Measurements from ENCODE around the gene CCR2.

The CCR2 gene

DNA sequence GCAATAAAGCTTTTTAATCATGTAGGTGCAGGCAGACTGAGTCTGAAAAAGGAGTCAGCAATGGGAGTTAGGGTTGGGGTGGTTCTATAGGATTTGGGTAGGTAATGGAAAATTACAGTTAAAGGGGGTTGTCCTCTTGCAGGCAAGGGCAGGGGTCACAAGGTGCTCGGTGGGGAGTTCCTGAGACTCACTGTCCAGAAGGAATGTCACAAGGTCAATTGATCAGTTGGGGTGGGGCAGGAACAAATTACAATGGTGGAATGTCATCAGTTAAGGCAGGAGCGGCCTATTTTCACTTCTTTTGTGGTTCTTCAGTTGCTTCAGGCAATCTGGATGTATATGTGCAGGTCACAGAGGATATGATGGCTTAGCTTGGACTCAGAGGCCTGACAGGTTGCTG is 39.1 kb downstream of the CCR2 start:
- TF ChIP-seq, protein P1, sequence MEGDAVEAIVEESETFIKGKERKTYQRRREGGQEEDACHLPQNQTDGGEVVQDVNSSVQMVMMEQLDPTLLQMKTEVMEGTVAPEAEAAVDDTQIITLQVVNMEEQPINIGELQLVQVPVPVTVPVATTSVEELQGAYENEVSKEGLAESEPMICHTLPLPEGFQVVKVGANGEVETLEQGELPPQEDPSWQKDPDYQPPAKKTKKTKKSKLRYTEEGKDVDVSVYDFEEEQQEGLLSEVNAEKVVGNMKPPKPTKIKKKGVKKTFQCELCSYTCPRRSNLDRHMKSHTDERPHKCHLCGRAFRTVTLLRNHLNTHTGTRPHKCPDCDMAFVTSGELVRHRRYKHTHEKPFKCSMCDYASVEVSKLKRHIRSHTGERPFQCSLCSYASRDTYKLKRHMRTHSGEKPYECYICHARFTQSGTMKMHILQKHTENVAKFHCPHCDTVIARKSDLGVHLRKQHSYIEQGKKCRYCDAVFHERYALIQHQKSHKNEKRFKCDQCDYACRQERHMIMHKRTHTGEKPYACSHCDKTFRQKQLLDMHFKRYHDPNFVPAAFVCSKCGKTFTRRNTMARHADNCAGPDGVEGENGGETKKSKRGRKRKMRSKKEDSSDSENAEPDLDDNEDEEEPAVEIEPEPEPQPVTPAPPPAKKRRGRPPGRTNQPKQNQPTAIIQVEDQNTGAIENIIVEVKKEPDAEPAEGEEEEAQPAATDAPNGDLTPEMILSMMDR (conservative IDR thresholded peaks at IDR 0.05; ENCODE audit: low read depth): no peak
- CTCF ChIA-PET: no interaction called here
- DNase-seq (ENCODE audit: low spot score): no peak
- H3K27ac ChIP-seq: no peak overlapping the region
- POLR2A ChIA-PET (ENCODE audit: low non-redundant PET): no interaction called here

- ChIA-PET POLR2A (ENCODE audit: low non-redundant PET) (no interaction called here), CTCF (no interaction called here)
- no peak overlapping the region for H3K27ac ChIP-seq
- TF ChIP-seq, protein P1 (conservative IDR thresholded peaks at IDR 0.05; ENCODE audit: low read depth): no peak
- DNase-seq (ENCODE audit: low spot score): no peak
These were observed 39.9 kb downstream of the CCR2 start for GRCh38 chr3:46393554-46394434.

- ChIA-PET POLR2A (ENCODE audit: low non-redundant PET) (no interaction called here), CTCF (no interaction called here)
- TF ChIP-seq, protein P1 (conservative IDR thresholded peaks at IDR 0.05; ENCODE audit: low read depth): no peak
- no peak for DNase-seq (ENCODE audit: low spot score)
- no peak overlapping the region for H3K27ac ChIP-seq
These were observed 41.3 kb downstream of the CCR2 start for GRCh38 chr3:46395210-46395661.

DNA sequence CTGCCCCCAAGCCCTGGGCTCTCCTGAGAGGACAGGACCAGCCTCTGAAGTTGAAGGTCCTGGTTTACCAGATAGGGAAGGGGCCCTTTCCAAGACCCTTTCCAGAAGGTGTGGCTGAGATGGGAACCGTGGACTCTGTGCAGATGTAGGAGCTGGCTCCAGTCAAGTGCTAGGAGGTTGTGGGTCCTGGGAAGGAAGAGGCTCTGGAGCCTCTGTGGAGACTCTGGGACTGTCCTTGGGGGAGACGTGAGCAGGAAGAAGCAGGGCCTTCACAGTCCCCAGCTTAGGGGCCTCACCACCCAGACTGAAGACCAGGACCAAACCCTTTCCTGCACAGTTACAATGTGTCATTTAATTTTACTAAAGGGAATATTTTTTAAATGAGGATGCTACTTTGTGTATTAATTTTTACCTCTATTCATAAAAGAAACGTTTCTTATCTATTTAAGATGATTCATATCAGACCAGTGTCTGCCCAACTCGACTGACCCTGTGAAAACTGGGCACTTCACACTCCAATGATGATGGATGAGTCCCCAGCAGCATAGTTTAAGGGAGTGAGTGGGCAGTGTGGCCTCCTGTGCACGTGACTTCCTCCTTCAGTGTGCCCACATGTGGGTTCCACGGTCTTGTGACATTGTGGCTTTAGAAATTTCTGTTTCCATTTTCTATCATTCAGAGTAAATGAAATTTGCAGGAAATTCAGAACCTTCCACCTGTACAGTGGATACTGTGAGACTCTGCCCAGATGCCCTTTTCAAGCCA is 42.0 kb downstream of the CCR2 start:
- no peak overlapping the region for H3K27ac ChIP-seq
- DNase-seq (ENCODE audit: low spot score): no peak
- TF ChIP-seq, protein P1 (conservative IDR thresholded peaks at IDR 0.05; ENCODE audit: low read depth): no peak
- ChIA-PET POLR2A (ENCODE audit: low non-redundant PET) (no interaction called here), CTCF (no interaction called here)

DNA sequence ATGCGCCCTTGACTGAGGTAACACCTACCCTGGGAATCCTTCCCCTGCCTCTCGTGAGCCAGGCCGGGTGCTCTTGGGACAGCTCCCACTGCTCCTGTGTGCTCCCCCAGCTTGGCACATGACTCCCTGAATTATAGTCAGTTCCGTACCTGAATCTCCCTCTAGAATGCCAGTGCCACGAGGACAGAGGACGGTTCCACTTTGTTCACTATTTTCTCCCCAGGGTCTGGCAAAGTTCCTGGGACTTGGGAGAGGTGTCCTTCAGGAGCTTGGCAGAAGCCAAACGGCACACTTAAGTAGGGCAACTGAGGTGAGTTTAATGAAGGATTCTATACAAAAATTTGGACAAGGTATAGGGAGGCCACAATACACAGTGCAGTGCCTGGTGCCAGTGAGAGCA is 43.2 kb downstream of the CCR2 start:
- TF ChIP-seq, protein P1 (conservative IDR thresholded peaks at IDR 0.05; ENCODE audit: low read depth): no peak
- H3K27ac ChIP-seq: no peak overlapping the region
- DNase-seq (ENCODE audit: low spot score): no peak
- CTCF ChIA-PET: no interaction called here
- POLR2A ChIA-PET (ENCODE audit: low non-redundant PET): no interaction called here

DNA sequence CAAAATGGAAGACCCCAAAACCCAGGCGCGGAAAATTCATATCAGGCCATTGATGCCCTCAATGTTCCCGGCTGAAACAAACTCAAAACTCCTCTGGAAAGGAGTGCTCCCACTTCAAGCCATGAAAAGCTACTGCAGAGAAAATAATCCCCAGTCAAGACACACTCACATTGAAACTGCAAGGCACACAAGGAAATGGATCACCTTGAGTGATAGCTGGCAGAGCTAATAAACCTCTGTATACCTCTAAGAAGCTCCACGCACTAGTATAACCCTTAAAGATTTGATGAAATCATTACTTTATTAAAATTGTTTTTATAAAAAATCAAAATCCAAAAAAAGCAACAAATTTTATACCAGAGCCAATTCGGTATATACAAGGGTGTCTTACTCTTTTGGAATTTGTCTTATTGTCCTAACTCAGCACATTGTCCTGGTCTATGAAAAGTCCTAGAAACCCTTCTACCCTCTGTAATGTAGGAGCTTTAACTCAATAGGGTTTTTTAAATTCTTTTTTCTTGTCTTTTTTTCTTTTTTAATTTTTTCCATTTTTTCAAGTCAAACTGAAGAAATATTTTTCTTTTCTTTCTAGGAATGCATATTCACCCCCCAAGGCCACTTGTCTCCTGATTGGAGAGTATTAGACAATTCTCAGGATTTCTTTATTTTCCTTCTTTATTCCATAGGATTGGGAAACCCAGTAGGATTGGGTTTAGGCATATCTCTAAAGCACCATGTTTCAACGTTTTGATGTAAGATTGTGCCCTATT is 44.5 kb downstream of the CCR2 start:
- TF ChIP-seq, protein P1 (conservative IDR thresholded peaks at IDR 0.05; ENCODE audit: low read depth): no peak
- no peak for DNase-seq (ENCODE audit: low spot score)
- ChIA-PET CTCF (no interaction called here), POLR2A (ENCODE audit: low non-redundant PET) (no interaction called here)
- no peak overlapping the region for H3K27ac ChIP-seq
